HEK293 (cell line): Measurements from ENCODE around the gene ZWILCH.
A peak's percentile ranks its signal among the peaks of the same experiment; 100 is the strongest.

Source experiments
- CTCF ChIA-PET: fragments of 350-600 bp; formaldehyde crosslinking; extraction: SDS; loops from one replicate; lab custom pipeline; 2021; ENCODE audit warnings: antibody characterized with exemption; lab: Yijun Ruan, JAX
- POLR2A ChIA-PET: fragments of 300-600 bp; formaldehyde crosslinking; extraction: SDS; loops from one replicate; lab custom pipeline; 2020; ENCODE audit warnings: antibody characterized with exemption, inconsistent platforms; lab: Yijun Ruan, JAX
- H3K27ac ChIP-seq: fragments of 200-500 bp; sonication (Bioruptor generic); 2 replicates; pipeline ENCODE4 v1.5.1; 2014; ENCODE audit warnings: low read depth, low read length, control low read depth, inconsistent platforms; ENCODE audit errors: extremely low read depth
- H3K36me3 ChIP-seq, 2 experiments: fragments of 200-500 bp in 1 of 2; sonication (Bioruptor generic) in 1 of 2; 1 replicate in 1 of 2; 2 replicates in 1 of 2; pipeline ENCODE4 v1.5.1; 2014 to 2017; ENCODE audit warnings: inconsistent platforms in 2 of 2, low read length in 2 of 2; ENCODE audit not compliant: control insufficient read depth in 2 of 2, insufficient read depth in 1 of 2
- H3K4me1 ChIP-seq: fragments of 200-500 bp; sonication (Bioruptor generic); 2 replicates; pipeline ENCODE4 v1.5.1; 2014; ENCODE audit warnings: mild to moderate bottlenecking, low read length, inconsistent platforms; ENCODE audit not compliant: control insufficient read depth, insufficient read depth
- H3K4me3 ChIP-seq: 2 replicates; pipeline ENCODE4 v1.5.1; 2011; ENCODE audit warnings: low read depth, mild to moderate bottlenecking, control low read depth, low read length, moderate library complexity
- H3K9me3 ChIP-seq: fragments of 200-500 bp; sonication (Bioruptor generic); 2 replicates; pipeline ENCODE4 v1.5.1; 2014; ENCODE audit warnings: low read depth, low read length, inconsistent platforms; ENCODE audit not compliant: control insufficient read depth, insufficient read depth
- GLIS1 ChIP-seq: fragments of 450-650 bp; formaldehyde crosslinking; IDR thresholded peaks from 2 replicates; pipeline ENCODE4 v1.5.1; 2016; ENCODE audit warnings: missing biosample characterization, missing genetic modification characterization
- HOXA7 ChIP-seq: sonication (generic); formaldehyde crosslinking; IDR thresholded peaks from 2 replicates; pipeline ENCODE4 v1.8.1; 2022; ENCODE audit warnings: missing genetic modification reagents, borderline replicate concordance
- KLF10 ChIP-seq: fragments of 450-650 bp; IDR thresholded peaks from 2 replicates; pipeline ENCODE4 v1.5.1; 2018; ENCODE audit warnings: missing biosample characterization, mild to moderate bottlenecking, missing genetic modification characterization
- MZF1 ChIP-seq: fragments of 450-650 bp; formaldehyde crosslinking; IDR thresholded peaks from 2 replicates; pipeline ENCODE4 v1.5.1; 2017; ENCODE audit warnings: missing biosample characterization, missing genetic modification characterization, borderline replicate concordance
- OSR2 ChIP-seq: fragments of 450-650 bp; formaldehyde crosslinking; IDR thresholded peaks from 2 replicates; pipeline ENCODE4 v1.5.1; 2016; ENCODE audit warnings: missing biosample characterization, missing genetic modification characterization
- OVOL3 ChIP-seq: fragments of 450-650 bp; formaldehyde crosslinking; IDR thresholded peaks from 2 replicates; pipeline ENCODE4 v1.5.1; 2016; ENCODE audit warnings: missing biosample characterization, missing genetic modification characterization
- SCRT2 ChIP-seq: fragments of 450-650 bp; formaldehyde crosslinking; IDR thresholded peaks from 2 replicates; pipeline ENCODE4 v1.5.1; 2016; ENCODE audit warnings: missing biosample characterization, missing genetic modification characterization
- SETDB1 ChIP-seq: IDR thresholded peaks from one replicate; pipeline ENCODE4 v1.6.1; 2017; ENCODE audit warnings: mild to moderate bottlenecking, low read length, moderate library complexity, mixed read lengths; ENCODE audit not compliant: insufficient read length
- ZBTB44 ChIP-seq: fragments of 450-650 bp; IDR thresholded peaks from 2 replicates; pipeline ENCODE4 v1.5.1; 2018; ENCODE audit warnings: missing biosample characterization, mild to moderate bottlenecking, missing genetic modification characterization
- ZFP69B ChIP-seq: fragments of 450-650 bp; formaldehyde crosslinking; IDR thresholded peaks from 2 replicates; pipeline ENCODE4 v1.5.1; 2016; ENCODE audit warnings: missing biosample characterization, missing genetic modification characterization
- ZIC2 ChIP-seq: fragments of 450-650 bp; formaldehyde crosslinking; IDR thresholded peaks from 2 replicates; pipeline ENCODE4 v1.5.1; 2016; ENCODE audit warnings: missing biosample characterization, missing genetic modification characterization
- ZNF24 ChIP-seq: fragments of 450-650 bp; formaldehyde crosslinking; IDR thresholded peaks from 2 replicates; pipeline ENCODE4 v1.5.1; 2016; ENCODE audit warnings: missing biosample characterization, missing genetic modification characterization
- ZNF362 ChIP-seq: fragments of 450-650 bp; formaldehyde crosslinking; IDR thresholded peaks from 2 replicates; pipeline ENCODE4 v1.5.1; 2016; ENCODE audit warnings: missing biosample characterization, missing genetic modification characterization
- ZNF416 ChIP-seq: fragments of 450-650 bp; formaldehyde crosslinking; IDR thresholded peaks from 2 replicates; pipeline ENCODE4 v1.5.1; 2016; ENCODE audit warnings: missing biosample characterization, missing genetic modification characterization
- ZNF561 ChIP-seq: fragments of 450-650 bp; IDR thresholded peaks from 2 replicates; pipeline ENCODE4 v1.5.1; 2018; ENCODE audit warnings: missing biosample characterization, missing genetic modification characterization, borderline replicate concordance
- ZNF600 ChIP-seq: fragments of 450-650 bp; formaldehyde crosslinking; IDR thresholded peaks from 2 replicates; pipeline ENCODE4 v1.5.1; 2016; ENCODE audit warnings: missing biosample characterization, missing genetic modification characterization
- ZNF76 ChIP-seq: fragments of 450-650 bp; formaldehyde crosslinking; IDR thresholded peaks from 2 replicates; pipeline ENCODE4; 2016; ENCODE audit warnings: low read depth, missing biosample characterization, missing genetic modification characterization, borderline replicate concordance
- ZNF792 ChIP-seq: fragments of 450-650 bp; formaldehyde crosslinking; IDR thresholded peaks from 2 replicates; pipeline ENCODE4 v1.5.1; 2016; ENCODE audit warnings: missing biosample characterization, missing genetic modification characterization
- ZNF837 ChIP-seq: fragments of 450-650 bp; formaldehyde crosslinking; IDR thresholded peaks from 2 replicates; pipeline ENCODE4 v1.5.1; 2016; ENCODE audit warnings: missing biosample characterization, missing genetic modification characterization
- ZNF843 ChIP-seq: fragments of 450-650 bp; formaldehyde crosslinking; IDR thresholded peaks from 2 replicates; pipeline ENCODE4 v1.5.1; 2016; ENCODE audit warnings: missing biosample characterization, missing genetic modification characterization
- ZSCAN30 ChIP-seq: fragments of 450-650 bp; IDR thresholded peaks from 2 replicates; pipeline ENCODE4 v1.5.1; 2018; ENCODE audit warnings: missing biosample characterization, mild to moderate bottlenecking, missing genetic modification characterization, moderate library complexity
- TF ChIP-seq, protein P1 (sequence below): fragments of 450-650 bp; formaldehyde crosslinking; IDR thresholded peaks from 2 replicates; pipeline ENCODE4 v1.5.1; 2016; ENCODE audit warnings: missing biosample characterization, missing genetic modification characterization
- TF ChIP-seq, protein P2 (sequence below): fragments of 450-650 bp; formaldehyde crosslinking; IDR thresholded peaks from 2 replicates; pipeline ENCODE4 v1.5.1; 2016; ENCODE audit warnings: missing biosample characterization, missing genetic modification characterization
- TF ChIP-seq, protein P3 (sequence below): fragments of 450-650 bp; formaldehyde crosslinking; IDR thresholded peaks from 2 replicates; pipeline ENCODE4 v1.5.1; 2016; ENCODE audit warnings: missing biosample characterization, missing genetic modification characterization
- TF ChIP-seq, protein P4 (sequence below): fragments of 450-650 bp; formaldehyde crosslinking; IDR thresholded peaks from 2 replicates; pipeline ENCODE4 v1.5.0; 2017; ENCODE audit warnings: missing biosample characterization, missing genetic modification characterization, borderline replicate concordance

Gene ZWILCH

DNA sequence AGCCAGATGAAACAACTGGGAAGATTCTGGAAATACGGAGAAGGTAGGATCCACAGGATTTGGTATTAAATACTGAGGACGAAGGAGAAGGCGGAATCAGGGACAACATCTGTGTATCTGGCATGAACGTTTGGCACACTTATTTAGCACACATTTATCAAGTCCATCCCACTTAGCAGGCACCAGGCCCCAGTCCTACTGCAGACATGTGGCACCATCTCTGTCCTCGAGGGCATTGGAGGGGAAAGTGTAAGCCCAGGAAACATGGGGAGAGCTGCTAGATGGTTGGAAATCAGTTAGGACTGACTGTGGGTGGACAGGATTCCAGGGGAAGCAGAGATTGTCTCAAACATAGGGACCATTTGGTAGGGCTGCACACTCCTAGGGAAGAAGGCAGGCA, 89.7 kb downstream of the ZWILCH start (continued):
- TF ChIP-seq ZNF561 (tag by site-specific recombination) (no peak), SETDB1 (no peak), KLF10 (no peak), ZNF792 (tag by site-specific recombination) (no peak), OVOL3 (tag by site-specific recombination) (no peak), ZNF362 (tag by site-specific recombination) (no peak), ZNF837 (tag by site-specific recombination) (no peak), ZNF24 (no peak), ZSCAN30 (no peak), ZNF76 (tag by site-specific recombination) (no peak)
- TF ChIP-seq, protein P1, sequence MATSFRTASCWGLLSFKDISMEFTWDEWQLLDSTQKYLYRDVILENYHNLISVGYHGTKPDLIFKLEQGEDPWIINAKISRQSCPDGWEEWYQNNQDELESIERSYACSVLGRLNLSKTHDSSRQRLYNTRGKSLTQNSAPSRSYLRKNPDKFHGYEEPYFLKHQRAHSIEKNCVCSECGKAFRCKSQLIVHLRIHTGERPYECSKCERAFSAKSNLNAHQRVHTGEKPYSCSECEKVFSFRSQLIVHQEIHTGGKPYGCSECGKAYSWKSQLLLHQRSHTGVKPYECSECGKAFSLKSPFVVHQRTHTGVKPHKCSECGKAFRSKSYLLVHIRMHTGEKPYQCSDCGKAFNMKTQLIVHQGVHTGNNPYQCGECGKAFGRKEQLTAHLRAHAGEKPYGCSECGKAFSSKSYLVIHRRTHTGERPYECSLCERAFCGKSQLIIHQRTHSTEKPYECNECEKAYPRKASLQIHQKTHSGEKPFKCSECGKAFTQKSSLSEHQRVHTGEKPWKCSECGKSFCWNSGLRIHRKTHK (tag by site-specific recombination) = no peak
- TF ChIP-seq, protein P2, sequence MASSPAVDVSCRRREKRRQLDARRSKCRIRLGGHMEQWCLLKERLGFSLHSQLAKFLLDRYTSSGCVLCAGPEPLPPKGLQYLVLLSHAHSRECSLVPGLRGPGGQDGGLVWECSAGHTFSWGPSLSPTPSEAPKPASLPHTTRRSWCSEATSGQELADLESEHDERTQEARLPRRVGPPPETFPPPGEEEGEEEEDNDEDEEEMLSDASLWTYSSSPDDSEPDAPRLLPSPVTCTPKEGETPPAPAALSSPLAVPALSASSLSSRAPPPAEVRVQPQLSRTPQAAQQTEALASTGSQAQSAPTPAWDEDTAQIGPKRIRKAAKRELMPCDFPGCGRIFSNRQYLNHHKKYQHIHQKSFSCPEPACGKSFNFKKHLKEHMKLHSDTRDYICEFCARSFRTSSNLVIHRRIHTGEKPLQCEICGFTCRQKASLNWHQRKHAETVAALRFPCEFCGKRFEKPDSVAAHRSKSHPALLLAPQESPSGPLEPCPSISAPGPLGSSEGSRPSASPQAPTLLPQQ (tag by site-specific recombination) = no peak
- TF ChIP-seq, all 188 proteins: peak for 0

DNA sequence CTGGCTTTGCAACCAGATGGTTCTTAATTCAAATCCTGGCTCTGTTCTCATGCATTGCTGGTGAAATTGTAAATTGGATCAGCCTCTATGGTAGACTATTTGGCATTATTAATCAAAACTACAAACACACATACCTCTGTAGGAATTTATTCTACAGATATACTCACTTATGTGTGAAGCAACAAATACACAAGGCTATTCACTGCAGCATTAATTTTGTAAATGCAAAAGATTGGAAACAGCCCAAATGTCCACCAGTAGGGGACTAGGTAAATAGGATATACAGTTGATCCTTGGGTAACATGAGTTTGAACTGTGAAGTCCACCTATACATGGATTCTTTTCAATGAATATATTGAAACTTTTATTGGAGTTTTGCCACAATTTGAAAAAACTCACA, 90.2 kb downstream of the ZWILCH start:
- TF ChIP-seq ZNF416 (tag by site-specific recombination) = no peak
- TF ChIP-seq MZF1 = peak; percentile 57; the same call in 1 of the 2 replicates
- CTCF ChIA-PET = interaction anchor here (0.9 to 1.5 kb wide), 3 partner anchors 9 to 110 kb away, joined by 4 to 8 read pairs (median 5); no protein-coding TSS in a partner anchor
- Histone ChIP-seq H3K4me1 (no peaks in the 10 kb centered on the region), H3K9me3 (no peaks in the 10 kb centered on the region), H3K36me3 (no peaks in the 10 kb centered on the region), H3K27ac (no peak overlapping the region), H3K4me3 (no peak overlapping the region)
- POLR2A ChIA-PET = no interaction called here

- no peaks in the 10 kb centered on the region for H3K4me1 ChIP-seq
- H3K27ac ChIP-seq = no peak overlapping the region
- H3K36me3 ChIP-seq = no peaks in the 10 kb centered on the region
- ChIA-PET POLR2A (interaction anchor here (0.7 kb wide), 1 partner anchor 1706 kb away, joined by 4 read pairs; no protein-coding TSS in a partner anchor), CTCF (interaction anchor here (0.7 to 1.5 kb wide), 5 partner anchors 8 to 256 kb away, joined by 3 to 8 read pairs (median 4); no protein-coding TSS in a partner anchor)
- H3K4me3 ChIP-seq = no peak overlapping the region
- H3K9me3 ChIP-seq = no peaks in the 10 kb centered on the region
- TF ChIP-seq, protein P3, sequence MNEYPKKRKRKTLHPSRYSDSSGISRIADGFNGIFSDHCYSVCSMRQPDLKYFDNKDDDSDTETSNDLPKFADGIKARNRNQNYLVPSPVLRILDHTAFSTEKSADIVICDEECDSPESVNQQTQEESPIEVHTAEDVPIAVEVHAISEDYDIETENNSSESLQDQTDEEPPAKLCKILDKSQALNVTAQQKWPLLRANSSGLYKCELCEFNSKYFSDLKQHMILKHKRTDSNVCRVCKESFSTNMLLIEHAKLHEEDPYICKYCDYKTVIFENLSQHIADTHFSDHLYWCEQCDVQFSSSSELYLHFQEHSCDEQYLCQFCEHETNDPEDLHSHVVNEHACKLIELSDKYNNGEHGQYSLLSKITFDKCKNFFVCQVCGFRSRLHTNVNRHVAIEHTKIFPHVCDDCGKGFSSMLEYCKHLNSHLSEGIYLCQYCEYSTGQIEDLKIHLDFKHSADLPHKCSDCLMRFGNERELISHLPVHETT (tag by site-specific recombination) = no peak
- TF ChIP-seq OSR2 (tag by site-specific recombination) = peak; percentile 60; the same call in 1 of the 2 replicates
- TF ChIP-seq, protein P4, sequence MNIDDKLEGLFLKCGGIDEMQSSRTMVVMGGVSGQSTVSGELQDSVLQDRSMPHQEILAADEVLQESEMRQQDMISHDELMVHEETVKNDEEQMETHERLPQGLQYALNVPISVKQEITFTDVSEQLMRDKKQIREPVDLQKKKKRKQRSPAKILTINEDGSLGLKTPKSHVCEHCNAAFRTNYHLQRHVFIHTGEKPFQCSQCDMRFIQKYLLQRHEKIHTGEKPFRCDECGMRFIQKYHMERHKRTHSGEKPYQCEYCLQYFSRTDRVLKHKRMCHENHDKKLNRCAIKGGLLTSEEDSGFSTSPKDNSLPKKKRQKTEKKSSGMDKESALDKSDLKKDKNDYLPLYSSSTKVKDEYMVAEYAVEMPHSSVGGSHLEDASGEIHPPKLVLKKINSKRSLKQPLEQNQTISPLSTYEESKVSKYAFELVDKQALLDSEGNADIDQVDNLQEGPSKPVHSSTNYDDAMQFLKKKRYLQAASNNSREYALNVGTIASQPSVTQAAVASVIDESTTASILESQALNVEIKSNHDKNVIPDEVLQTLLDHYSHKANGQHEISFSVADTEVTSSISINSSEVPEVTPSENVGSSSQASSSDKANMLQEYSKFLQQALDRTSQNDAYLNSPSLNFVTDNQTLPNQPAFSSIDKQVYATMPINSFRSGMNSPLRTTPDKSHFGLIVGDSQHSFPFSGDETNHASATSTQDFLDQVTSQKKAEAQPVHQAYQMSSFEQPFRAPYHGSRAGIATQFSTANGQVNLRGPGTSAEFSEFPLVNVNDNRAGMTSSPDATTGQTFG (tag by site-specific recombination) = no peak
- peak; percentile 70 for TF ChIP-seq ZIC2 (tag by site-specific recombination)
- TF ChIP-seq GLIS1 (tag by site-specific recombination) = peak; percentile 59
- TF ChIP-seq ZBTB44 (tag by site-specific recombination) = peak; percentile 79
- TF ChIP-seq ZNF600 (tag by site-specific recombination) = peak; percentile 36; the same call in 1 of the 2 replicates
- TF ChIP-seq ZFP69B (tag by site-specific recombination) = peak; percentile 65
- no peak for TF ChIP-seq ZNF843
- TF ChIP-seq SCRT2 (tag by site-specific recombination) = peak; percentile 79
- no peak for TF ChIP-seq HOXA7 (CRISPR knock-in tag)
These were observed 90.9 kb downstream of the ZWILCH start for GRCh38 chr15:66595931-66596545.
